Ovary (tissue), 9 donors: ENCODE results near the gene MEGF6. TPM values are rescaled to one million over a fixed set of nuclear protein-coding genes. Genes with fewer than 3 reads are reported as not detected.

Source experiments
- DNase-seq, 5 donors: peaks; one replicate each; pipeline ENCODE4 v3.0.0-alpha.2; 2019 to 2020
- H3K27ac ChIP-seq, 2 donors: fragments of 200-600 bp; one replicate each; pipeline versions ENCODE4 v1.5.1 to v1.8.0; 2019 to 2022
- H3K27me3 ChIP-seq: fragments of 200-600 bp; one replicate; pipeline ENCODE4 v1.8.0; 2022
- H3K36me3 ChIP-seq: fragments of 200-600 bp; sonication (generic); one replicate; pipeline ENCODE4 v1.5.1; 2019
- H3K4me1 ChIP-seq: one replicate; pipeline ENCODE4 v1.8.1; 2013; ENCODE audit warnings: mild to moderate bottlenecking, moderate library complexity; ENCODE audit not compliant: insufficient read depth
- H3K4me3 ChIP-seq: fragments of 200-600 bp; sonication (generic); one replicate; pipeline ENCODE4 v1.5.1; 2017
- H3K9me3 ChIP-seq, 2 donors: fragments of 200-600 bp in 1 of 2; sonication (generic) in 1 of 2; one replicate each; pipeline versions ENCODE4 v1.5.1 to v1.8.1; 2013 to 2019; ENCODE audit warnings: mild to moderate bottlenecking in 1 of 2, moderate library complexity in 1 of 2
- EP300 ChIP-seq: sonication (generic); formaldehyde crosslinking; IDR thresholded peaks from one replicate; pipeline ENCODE4 v1.6.1; 2017; ENCODE audit warnings: antibody characterized with exemption
- POLR2A ChIP-seq: fragments of 450-650 bp; IDR thresholded peaks from one replicate; pipeline ENCODE4 v1.6.1; 2017; ENCODE audit warnings: antibody characterized with exemption, mild to moderate bottlenecking, moderate library complexity
- WGBS, 3 donors: extraction: QIAGEN DNeasy Blood & Tissue Kit in 1 of 3; methylation state at CpG; one replicate each; pipeline versions ENCODE4 v1.1.5 to v1.1.7; 2013 to 2017; 5-methylcytosine and 5-hydroxymethylcytosine counted together
- intact Hi-C, 4 donors: fragments of 100-400 bp; cut with DNase I; formaldehyde crosslinking; loops; one replicate each; pipeline versions ENCODE4 v1.11.0 to v1.15.1; 2022 to 2023
- polyA plus RNA-seq, 2 donors: library from polyadenylated mRNA; stranded (reverse); fragments of 200-250 nt in 1 of 2; fragments of 350-450 nt in 1 of 2; fragmentation: Illumina TruSeq in 1 of 2; extraction: RNeasy Lipid Tissue Mini Kit (QIAGEN cat#74804) in 1 of 2; gene quantifications; one replicate each; pipeline ENCODE4 v1.2.3, GENCODE V29; 2013 to 2014
- total RNA-seq, 7 donors: library from RNA; depleted of rRNA in 2 of 7; stranded (reverse); fragments of >200 nt in 2 of 7; fragmentation: NEBNext Ultra II Directional in 3 of 7; extraction: Animal tissue kit (Norgen Biotek cat#: 25700) in 3 of 7; gene quantifications; one replicate each; pipeline versions ENCODE4 v1.1.0 to v1.2.4, GENCODE V29; 2016 to 2023
- TF ChIP-seq, protein P1 (sequence below), 3 donors: fragments of 450-650 bp in 2 of 3; fragments of 200-600 bp in 1 of 3; IDR thresholded peaks; one replicate each; pipeline versions ENCODE4 v1.5.1 to v1.8.0; 2016 to 2022; ENCODE audit warnings: antibody characterized with exemption in 3 of 3, mild to moderate bottlenecking in 1 of 3
- donor health status: DM: no; HTN: no; CAD: no; lungs with moderate emphysema.
- donor health status: DM: no; HTN: no; CAD: no.
- donor health status: Bipolar disorder and iron deficiency.
- donor health status: DM: yes; HTN: yes; CAD: no.
- donor health status: DM: no; HTN: no; CAD: no.
- donor health status: DM: yes; HTN: yes; CAD: no.

MEGF6 gene
- total and polyA plus RNA-seq, 9 donors: 0.10 to 117 (median 12.5) TPM

DNA sequence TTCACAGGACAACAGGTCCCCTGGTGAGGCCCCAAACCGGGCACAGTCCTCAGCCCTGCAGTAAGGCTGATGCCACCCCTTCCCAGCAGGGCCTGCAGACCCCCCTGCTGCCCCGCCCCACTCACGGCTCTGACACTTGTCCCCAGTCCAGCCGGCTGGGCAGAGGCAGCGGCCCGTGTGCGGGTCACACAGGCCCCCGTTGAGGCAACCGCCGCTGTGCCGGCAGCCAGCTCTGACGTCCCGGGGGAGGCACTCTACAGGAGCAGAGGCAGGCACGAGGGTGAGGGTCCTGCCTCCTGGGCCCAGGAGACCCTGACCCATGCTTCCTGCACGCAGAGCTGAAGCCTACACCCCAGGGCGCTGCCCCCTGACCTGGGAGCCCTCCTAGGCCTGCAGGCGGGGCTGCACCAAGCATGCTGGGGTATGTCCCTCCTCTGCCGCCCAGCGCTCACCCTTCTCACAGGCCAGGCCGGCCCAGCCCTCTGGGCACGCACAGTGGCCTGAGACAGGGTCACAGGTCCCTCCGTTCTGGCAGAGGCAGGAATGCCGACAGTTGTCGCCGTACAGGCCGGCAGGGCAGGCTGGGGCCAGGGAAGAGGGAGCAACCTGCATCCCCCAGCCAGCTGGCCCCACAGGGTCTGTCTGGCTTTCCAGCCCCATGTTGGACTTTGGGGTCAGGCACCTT lies 112.9 kb downstream of the MEGF6 start:
- no peaks in the 10 kb centered on the region for H3K36me3 ChIP-seq
- no peak for TF ChIP-seq EP300
- no peak for TF ChIP-seq POLR2A
- TF ChIP-seq, protein P1, sequence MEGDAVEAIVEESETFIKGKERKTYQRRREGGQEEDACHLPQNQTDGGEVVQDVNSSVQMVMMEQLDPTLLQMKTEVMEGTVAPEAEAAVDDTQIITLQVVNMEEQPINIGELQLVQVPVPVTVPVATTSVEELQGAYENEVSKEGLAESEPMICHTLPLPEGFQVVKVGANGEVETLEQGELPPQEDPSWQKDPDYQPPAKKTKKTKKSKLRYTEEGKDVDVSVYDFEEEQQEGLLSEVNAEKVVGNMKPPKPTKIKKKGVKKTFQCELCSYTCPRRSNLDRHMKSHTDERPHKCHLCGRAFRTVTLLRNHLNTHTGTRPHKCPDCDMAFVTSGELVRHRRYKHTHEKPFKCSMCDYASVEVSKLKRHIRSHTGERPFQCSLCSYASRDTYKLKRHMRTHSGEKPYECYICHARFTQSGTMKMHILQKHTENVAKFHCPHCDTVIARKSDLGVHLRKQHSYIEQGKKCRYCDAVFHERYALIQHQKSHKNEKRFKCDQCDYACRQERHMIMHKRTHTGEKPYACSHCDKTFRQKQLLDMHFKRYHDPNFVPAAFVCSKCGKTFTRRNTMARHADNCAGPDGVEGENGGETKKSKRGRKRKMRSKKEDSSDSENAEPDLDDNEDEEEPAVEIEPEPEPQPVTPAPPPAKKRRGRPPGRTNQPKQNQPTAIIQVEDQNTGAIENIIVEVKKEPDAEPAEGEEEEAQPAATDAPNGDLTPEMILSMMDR (IDR thresholded peaks at IDR 0.05): no peak
- H3K27me3 ChIP-seq: no peaks in the 10 kb centered on the region
- H3K27ac ChIP-seq: no peak overlapping the region
- no peaks in the 10 kb centered on the region for H3K4me1 ChIP-seq
- 82 to 86% (median 82%) methylated on average over 24 to 26 of the region's 26 CpGs for WGBS, 3 donors
- intact Hi-C loops: loop anchor here in 1 of 4 donors (10.0 kb wide), 1 partner anchor 226 kb away; no protein-coding TSS in a partner anchor
- DNase-seq: no peak
- no peaks in the 10 kb centered on the region for H3K9me3 ChIP-seq
- H3K4me3 ChIP-seq: no peak overlapping the region

DNA sequence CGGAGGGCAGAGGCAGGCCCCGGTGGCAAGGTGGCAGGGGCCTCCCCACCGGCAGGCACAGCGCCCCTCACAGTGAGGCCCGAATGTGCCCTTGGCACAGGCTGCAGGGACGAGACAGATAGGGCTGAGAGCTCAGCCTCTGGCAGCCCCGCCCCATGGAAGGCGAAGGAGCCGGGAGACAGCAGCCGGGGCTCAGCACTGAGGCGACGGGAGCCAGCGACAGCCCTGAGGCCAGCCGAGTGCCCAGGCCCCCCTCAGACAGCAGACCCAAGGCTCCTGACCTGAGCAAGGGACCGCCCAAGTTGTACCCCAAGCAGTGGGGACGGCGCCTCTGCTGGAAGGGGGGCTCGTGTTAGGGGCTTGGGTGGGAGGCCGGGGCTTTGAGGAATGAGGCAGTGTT lies 113.8 kb downstream of the MEGF6 start:
- no peak for DNase-seq
- H3K27ac ChIP-seq: no peak overlapping the region
- no peak for TF ChIP-seq POLR2A
- TF ChIP-seq, protein P1 (IDR thresholded peaks at IDR 0.05): no peak
- intact Hi-C loops: loop anchor here in 1 of 4 donors (10.0 kb wide), 1 partner anchor 227 kb away; no protein-coding TSS in a partner anchor
- no peaks in the 10 kb centered on the region for H3K36me3 ChIP-seq
- no peaks in the 10 kb centered on the region for H3K27me3 ChIP-seq
- no peak overlapping the region for H3K4me3 ChIP-seq
- WGBS, 3 donors: 75 to 84% (median 81%) methylated on average over 5 to 19 of the region's 19 CpGs
- no peaks in the 10 kb centered on the region for H3K4me1 ChIP-seq
- H3K9me3 ChIP-seq: no peaks in the 10 kb centered on the region

DNA sequence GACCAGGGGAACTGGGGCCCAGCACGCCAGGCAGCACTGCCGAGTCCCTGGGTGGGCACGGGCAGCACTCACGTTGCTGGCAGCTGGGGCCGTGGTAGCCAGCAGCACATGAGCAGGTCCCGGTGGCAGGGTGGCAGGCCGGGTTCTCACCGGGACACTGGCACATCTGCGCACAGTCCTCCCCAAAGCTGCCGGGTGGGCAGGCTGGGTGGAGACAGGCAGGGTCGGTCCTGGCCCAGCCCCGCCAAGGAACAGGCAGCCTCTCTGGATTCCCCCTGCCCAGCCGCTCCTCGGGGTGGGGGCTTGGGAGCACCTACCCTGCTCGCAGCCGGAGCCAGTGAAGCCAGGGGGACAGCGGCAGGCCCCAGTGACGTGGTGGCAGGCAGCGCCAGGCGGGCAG lies 114.4 kb downstream of the MEGF6 start:
- H3K9me3 ChIP-seq: no peaks in the 10 kb centered on the region
- intact Hi-C loops: loop anchor here in 1 of 4 donors (10.0 kb wide), 1 partner anchor 228 kb away; no protein-coding TSS in a partner anchor
- no peaks in the 10 kb centered on the region for H3K27me3 ChIP-seq
- no peak overlapping the region for H3K27ac ChIP-seq
- no peak overlapping the region for H3K4me3 ChIP-seq
- WGBS, 3 donors: 91 to 93% (median 92%) methylated on average over 16 to 20 of the region's 20 CpGs
- no peaks in the 10 kb centered on the region for H3K4me1 ChIP-seq
- TF ChIP-seq, protein P1 (IDR thresholded peaks at IDR 0.05): no peak
- no peak for TF ChIP-seq EP300
- TF ChIP-seq POLR2A: no peak
- no peak for DNase-seq
- no peaks in the 10 kb centered on the region for H3K36me3 ChIP-seq

DNA sequence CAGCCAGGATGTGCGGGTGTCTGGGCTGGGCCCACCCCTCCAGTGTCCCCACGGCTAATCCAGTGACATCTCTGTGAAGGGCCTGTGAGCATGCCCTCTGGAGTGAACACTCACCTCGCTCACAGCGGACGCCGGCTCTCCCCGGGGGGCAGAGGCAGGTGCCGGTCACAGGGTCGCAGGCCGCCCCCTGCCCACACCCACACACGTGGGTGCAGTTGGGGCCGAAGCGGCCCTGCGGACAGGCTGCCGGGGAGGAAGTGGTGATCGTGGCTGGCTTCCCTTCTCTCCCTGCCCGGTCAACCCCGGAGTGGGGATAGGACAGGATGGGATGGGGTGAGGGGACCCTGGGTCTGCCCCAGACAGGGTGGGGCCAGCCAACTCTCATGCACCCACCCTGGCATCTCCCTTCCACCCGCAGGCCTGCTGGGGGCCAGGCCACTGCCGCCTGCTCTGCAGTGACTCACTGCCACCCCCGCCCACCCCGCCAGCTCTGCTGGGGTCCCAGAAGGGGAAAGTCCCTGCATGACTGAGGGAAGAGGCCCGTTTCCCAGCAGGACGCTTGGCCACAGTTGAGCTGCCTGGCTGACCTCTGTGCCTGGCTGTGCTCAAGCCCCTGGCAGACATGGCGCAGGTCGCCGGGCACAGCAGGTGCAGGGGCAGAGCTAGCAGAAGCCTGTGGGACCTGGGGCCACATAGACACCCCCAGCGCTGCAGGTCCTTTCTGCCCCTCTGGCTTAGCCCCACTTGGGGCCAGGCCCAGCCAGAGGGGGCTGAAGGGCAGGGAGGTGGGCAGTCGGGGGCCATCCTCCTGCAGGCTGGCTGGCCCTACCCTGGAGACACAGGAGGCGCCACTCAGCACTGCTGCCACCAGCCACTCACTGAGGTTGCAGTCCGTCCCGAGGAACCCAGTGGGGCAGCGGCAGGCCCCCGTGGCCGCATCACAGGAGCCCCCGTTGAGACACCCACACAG lies 115.2 kb downstream of the MEGF6 start:
- Histone ChIP-seq H3K36me3 (no peaks in the 10 kb centered on the region), H3K27me3 (no peaks in the 10 kb centered on the region), H3K27ac (no peak overlapping the region), H3K4me1 (no peaks in the 10 kb centered on the region), H3K9me3 (no peaks in the 10 kb centered on the region), H3K4me3 (no peak overlapping the region)
- intact Hi-C loops: loop anchor here in 1 of 4 donors (10.0 kb wide), 1 partner anchor 229 kb away; no protein-coding TSS in a partner anchor
- 80 to 86% (median 85%) methylated on average over 22 to 36 of the region's 36 CpGs for WGBS, 3 donors
- no peak for DNase-seq
- TF ChIP-seq, protein P1 (IDR thresholded peaks at IDR 0.05): no peak
- TF ChIP-seq POLR2A (no peak), EP300 (no peak)
